ENCODE results near the gene LRP4.

LRP4 gene

DNA sequence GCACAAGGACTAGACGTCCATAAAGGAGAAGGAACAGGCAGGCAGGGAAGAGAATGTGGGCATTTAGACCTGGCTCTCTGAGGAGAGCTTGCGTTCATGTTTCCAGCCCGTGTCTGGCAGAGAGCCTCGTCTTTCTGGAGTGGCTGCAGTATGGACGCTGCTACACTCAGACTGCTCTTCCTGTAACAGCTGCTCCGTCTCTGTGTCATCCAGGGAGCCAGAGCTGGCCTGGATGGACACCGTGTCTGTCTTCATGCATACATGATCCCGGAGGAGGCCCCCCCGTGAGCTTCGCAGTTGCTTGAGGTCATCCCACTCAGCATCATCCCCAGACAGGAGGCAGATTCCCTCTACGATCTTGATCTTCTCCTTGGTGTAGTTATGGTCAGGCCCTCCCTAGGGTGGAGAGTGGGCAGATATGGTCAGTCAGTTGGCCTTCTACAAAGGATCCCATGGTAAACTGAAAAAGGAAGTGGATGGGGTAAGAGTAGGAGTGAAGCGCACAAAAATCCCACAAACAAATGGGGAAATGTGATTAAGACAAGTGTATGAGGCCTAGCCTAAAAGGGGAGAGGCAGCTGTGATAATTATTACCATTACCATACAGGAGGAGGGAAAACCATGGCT is 59.3 kb downstream of the LRP4 start:
- no peak for DNase-seq

DNA sequence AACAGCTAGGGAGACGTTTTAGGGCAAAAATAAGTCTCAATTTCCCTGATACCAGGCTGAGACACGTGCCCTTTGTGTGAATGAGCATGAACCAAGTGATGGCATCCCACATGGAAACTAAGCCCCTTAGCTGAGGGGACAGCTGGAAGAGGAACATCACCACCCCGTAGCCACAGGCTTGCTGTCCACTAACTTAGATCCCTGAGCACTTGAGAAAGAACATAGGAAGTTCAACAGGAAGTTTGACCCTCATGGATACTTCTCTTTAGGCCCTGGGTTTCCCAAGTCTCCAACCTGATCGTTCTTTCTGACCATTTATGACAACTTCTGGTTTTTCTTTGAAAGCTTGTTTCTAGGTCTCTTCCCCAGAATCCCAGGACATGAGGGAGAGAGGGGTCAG is 60.7 kb downstream of the LRP4 start:
- DNase-seq: no peak
- in situ Hi-C loops (cut with MboI; ENCODE audit: low pct_unique_long_range_greater_than_20kb, low sequenced_read_pairs): no loop called here

More for the DNA sequence above, 59.3 kb downstream of the LRP4 start:
- in situ Hi-C loops (cut with MboI; ENCODE audit: low pct_unique_long_range_greater_than_20kb, low sequenced_read_pairs): no loop called here

DNA sequence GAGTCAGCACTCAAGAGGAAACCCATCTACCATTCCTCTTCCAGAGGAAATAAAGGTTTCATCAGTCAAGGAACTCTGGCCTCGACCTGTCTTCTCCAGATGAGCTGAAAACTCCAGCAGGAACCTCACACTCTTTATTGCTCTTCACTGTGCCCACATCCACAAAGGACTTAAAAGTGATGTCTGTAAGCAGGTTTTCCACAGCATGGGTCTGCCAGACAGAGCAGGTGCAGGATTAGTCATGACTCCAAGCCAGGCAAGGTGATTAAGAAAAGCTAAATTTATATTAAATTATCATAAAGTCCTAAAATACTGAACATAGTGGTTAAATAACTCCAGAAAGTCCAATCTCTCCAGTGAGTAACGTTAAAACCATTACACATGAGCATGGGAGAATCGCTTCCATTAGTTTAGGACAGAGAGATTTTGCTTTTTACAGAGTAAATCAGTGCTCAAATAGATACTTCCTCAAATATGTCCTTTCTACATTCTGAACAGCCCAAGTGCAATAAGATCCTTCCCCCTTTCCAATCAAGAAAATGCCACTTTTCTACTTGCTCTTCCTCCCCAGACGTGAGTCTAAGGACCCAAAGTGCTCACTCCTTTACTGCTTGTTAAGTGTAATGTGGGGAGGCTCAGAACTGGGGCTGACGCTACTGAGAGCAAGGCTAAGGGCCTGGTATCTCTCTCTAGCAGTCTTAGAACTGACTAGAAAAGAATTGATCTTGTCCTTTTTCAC is 61.6 kb downstream of the LRP4 start:
- in situ Hi-C loops (cut with MboI; ENCODE audit: low pct_unique_long_range_greater_than_20kb, low sequenced_read_pairs): no loop called here
- peak; percentile 12 for DNase-seq

DNA sequence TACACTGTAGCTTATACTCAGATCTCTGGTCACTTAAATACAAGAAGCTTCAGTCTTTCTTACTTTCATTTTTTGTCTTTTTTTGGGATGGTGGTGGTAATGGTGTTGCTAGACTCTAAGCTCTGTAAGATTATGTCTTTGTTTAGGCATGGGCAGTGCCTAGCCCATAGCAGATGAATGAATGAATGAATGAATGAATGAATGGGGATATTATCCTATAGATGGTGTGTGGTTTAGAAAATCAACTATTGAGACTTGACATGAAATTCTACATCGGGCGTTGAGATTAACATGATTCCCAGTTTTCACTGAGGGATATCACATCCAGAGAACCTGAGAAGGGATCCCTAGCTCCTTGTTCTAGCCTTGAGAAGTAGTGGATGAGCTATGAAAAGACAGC is 62.5 kb downstream of the LRP4 start:
- DNase-seq: no peak
- in situ Hi-C loops (cut with MboI; ENCODE audit: low pct_unique_long_range_greater_than_20kb, low sequenced_read_pairs): no loop called here

DNA sequence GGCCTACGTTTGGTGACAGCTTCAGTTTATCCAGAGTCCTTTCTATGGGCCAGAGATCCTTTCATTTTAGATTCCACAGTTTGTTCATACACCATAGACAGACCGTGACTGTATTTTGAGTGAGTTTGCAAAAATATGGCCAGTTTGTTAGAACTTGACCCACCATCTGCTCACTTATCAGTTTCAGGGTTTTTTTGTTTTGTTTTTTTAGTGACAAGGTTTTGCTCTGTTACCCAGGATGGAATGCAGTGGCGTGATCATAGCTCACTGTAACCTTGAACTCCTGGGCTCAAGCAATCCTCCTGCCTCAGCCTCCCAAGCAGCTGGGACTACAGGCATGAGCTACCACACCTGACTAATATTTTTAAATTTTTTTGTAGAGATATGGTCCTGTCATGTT is 63.2 kb downstream of the LRP4 start:
- DNase-seq: no peak
- in situ Hi-C loops (cut with MboI; ENCODE audit: low pct_unique_long_range_greater_than_20kb, low sequenced_read_pairs): no loop called here

DNA sequence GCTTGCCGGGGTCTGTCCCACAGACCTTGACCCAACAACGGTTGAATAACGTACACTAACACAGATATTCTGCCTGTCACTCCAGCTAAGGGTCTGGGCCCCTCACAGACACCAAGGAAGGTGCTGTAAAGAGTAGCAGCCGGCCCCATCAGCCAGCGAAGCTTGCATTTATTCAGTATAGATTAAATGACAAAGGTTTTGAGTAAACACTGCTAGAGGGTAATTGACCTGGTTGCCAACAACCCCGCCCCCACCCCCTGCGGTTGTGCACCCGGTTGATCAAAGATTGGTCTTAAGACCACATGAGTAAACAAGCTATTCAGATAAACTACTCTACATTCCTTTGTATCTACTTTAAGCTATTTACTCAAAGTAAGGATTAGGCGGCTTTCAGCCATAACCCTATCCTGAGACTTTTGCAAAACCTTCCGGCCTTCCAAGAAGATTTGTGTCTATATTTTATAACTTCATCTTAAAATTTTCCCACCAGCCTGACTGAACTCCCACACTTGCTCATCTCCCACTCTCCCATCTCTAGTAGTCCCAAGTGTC is 67.4 kb downstream of the LRP4 start:
- DNase-seq: no peak
- in situ Hi-C loops (cut with MboI; ENCODE audit: low pct_unique_long_range_greater_than_20kb, low sequenced_read_pairs): no loop called here

DNA sequence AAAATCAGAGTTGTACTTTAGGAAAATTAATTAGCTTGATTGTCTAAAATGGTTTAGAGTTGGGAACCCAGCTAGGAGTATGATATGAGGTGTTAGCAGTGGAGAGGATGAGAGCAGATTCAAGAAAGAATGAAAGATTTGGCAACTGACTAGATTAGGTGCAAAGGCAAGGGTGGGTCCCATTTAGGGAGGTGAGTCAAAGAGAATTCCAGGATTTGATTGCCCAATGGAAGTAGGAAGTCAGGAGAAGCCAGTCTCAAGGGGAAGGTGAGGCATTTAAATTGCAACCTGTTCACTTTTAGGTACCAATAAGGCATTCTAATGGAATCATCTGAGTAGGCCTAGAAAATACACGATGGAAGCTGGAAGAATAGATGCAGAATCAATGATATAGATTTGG is 68.7 kb downstream of the LRP4 start:
- no peak for DNase-seq
- in situ Hi-C loops (cut with MboI; ENCODE audit: low pct_unique_long_range_greater_than_20kb, low sequenced_read_pairs): no loop called here

DNA sequence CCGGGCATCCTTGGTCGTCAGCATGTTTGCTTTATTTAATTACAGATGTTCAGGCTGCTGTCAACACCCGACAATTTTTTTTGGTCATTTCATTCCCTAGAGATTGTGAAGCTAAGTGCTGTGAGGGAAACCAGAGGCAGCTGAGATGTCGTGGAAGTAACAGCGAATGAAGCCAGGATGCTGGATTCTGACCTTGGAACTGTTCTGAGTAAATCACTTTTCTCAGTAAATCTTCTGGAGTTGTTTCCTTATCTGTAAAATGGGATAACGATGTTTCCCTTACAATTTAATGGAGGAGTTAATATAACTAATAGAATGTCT is 71.9 kb downstream of the LRP4 start:
- in situ Hi-C loops (cut with MboI; ENCODE audit: low pct_unique_long_range_greater_than_20kb, low sequenced_read_pairs): no loop called here
- no peak for DNase-seq

DNA sequence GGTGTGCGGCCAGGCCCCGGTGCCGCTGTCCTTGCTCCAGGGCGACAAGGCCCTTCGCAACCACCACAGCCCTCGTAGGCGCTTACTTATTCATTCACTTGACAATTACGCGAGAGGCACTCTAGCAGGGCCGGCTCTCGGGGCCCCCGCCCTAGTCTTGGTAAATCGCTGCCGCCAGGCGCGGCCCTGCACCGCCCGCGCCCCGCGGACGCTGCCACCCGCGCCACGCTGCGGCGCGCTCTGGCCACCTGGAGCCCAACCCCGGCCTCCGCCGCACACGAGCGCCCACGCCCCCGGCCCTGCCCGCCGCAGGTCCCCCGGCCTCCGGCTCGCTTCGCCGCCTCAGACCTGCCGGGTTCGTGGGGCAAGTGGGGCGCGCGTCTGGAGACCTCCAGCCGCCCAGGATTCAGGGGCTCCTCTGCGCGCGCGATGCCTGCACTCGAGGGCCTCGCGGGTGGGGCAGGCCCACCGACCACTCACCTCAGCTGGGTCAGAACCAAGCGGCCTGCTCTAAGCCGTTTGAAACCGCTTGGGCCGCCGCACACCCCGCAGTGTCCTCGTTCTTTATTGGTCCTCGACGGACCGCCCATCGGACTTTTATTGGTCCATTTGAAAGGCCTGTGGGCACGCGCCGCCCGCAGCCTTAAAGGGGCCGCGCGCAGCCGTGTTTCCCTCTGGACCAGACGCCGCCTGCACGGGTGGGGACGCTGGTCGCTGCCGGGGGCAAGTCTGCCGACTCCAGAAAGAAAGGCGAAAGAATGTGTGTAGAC is 72.4 kb downstream of the LRP4 start, which contains the start of gene CKAP5:
TSS of gene CKAP5 (minus strand) at position 541 of the 770 bp plus-strand sequence. CDS start 25,049 bp downstream, outside the sequence.
- in situ Hi-C loops (cut with MboI; ENCODE audit: low pct_unique_long_range_greater_than_20kb, low sequenced_read_pairs): no loop called here
- peak; percentile 89 for DNase-seq

DNA sequence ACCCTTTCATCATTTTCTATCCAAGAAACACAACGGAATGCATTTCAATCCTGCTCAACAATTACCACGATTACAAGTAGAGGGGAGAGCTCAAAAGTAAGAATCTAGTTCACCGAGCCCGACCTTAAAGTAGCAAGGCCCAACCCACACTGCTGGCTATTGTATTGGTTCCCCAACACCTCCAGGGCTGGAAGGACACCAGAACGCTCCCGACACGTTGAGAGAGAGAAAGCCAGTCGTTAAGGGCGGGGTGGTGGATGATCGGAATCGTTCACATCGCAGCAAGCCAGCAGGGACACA is 73.0 kb downstream of the LRP4 start:
- DNase-seq: no peak
- in situ Hi-C loops (cut with MboI; ENCODE audit: low pct_unique_long_range_greater_than_20kb, low sequenced_read_pairs): no loop called here

DNA sequence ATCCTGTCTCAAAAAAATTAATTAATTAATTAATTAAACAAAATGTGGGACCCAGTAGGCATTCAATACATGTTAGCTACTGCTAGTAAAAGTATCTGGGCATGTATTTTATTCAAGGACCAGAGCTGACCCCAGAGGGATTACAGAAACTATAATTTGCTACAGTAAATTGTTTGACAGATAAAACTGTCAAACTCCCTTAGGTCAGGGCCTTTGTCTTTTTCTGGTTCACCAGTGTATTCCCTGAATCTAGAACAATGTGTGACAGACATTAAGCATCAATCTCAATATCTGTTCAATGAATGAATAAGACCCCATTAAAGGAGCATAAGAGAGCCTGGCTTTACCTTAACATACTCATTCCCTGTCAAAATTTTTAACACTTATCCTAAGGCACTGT is 78.2 kb downstream of the LRP4 start:
- in situ Hi-C loops (cut with MboI; ENCODE audit: low pct_unique_long_range_greater_than_20kb, low sequenced_read_pairs): no loop called here
- no peak for DNase-seq

DNA sequence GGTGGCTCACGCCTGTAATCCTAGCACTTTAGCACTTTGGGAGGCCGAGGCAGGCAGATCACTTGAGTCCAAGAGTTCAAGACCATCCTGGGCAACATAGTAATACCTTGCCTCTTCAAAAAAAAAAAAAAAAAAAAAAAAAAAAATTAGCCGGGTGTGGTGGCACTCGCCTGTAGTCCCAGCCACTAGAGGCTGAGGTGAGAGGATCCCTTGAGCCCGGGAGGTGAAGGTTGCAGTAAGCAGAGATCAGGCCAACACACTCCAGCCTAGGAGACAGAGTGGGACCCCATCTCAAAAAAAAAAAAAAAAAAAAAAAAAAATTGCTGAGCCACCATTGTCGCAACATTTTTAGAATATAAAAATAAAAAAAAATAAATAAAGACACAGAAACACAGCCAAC is 79.8 kb downstream of the LRP4 start:
- DNase-seq: no peak
- in situ Hi-C loops (cut with MboI; ENCODE audit: low pct_unique_long_range_greater_than_20kb, low sequenced_read_pairs): no loop called here

DNA sequence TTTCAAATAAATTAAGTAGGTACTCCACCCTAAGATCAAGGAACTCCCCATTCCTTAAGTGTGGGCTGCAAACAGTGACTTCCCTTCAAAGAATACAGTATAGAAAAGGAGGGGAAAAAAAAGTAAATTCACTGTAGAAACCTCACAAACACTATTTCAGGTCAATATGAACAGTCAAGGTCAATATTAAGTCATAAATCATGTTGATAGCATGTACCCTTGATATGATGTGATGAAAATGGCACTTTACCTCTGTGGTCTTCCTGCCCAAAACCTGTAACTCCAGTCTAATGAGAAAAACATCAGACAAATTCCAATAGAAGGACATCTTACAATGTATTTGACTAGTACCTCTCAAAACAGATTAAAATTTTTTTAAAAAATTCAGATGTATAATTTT is 80.5 kb downstream of the LRP4 start:
- in situ Hi-C loops (cut with MboI; ENCODE audit: low pct_unique_long_range_greater_than_20kb, low sequenced_read_pairs): no loop called here
- no peak for DNase-seq

DNA sequence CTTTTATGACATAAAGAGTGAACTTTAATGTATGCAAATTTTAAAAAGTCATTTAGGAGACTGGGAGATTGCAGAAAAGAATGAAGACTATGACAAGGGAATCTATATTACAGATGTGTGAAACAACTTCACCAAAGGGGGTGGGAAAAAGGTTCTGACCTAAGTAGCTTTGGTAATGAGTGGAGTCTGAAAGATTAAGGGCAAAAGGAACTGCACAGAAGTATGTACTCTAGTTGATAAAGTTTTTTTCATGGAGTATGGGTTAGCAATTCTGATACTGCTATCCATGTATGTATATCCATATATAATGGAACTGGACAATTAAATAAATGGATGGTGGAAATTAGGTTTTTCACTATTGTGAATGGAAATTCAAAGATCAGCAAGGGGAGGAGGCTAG is 81.5 kb downstream of the LRP4 start:
- no peak for DNase-seq
- in situ Hi-C loops (cut with MboI; ENCODE audit: low pct_unique_long_range_greater_than_20kb, low sequenced_read_pairs): no loop called here

DNA sequence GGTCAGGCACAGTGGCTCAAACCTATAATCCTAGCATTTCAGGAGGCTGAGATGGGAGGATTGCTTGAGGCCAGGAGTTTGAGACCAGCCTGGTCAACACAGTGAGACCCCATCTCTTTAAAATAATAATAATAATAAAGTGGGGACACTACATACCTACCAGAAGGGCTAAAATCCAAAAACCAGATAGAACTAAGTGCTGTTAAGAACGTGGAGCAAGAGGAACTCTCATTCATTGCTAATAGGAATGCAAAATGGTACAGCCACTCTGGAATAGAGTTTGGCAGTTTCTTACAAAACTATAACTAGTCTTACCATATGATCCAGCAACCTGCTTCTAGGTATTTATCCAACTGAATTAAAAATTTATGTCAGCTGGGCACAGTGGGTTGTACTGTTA is 81.9 kb downstream of the LRP4 start:
- no peak for DNase-seq
- in situ Hi-C loops (cut with MboI; ENCODE audit: low pct_unique_long_range_greater_than_20kb, low sequenced_read_pairs): no loop called here

DNA sequence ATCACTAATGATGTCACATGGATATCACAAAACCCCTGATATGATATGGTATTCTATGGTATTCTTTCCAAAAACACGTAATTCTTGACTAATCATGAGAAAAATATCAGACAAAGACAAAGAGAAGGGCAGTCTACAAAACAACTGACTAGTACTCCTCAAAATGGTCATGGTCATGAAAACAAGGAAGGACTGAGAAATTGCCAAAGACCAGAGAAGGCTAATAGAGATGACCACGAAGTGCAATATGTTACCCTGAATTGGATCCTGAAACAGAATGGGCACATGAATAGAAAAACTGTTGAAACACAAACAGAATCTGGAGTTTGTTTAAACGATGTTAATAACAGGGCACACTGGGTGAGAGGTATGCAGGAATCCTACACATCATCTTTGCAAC is 82.5 kb downstream of the LRP4 start:
- DNase-seq: no peak
- in situ Hi-C loops (cut with MboI; ENCODE audit: low pct_unique_long_range_greater_than_20kb, low sequenced_read_pairs): no loop called here

DNA sequence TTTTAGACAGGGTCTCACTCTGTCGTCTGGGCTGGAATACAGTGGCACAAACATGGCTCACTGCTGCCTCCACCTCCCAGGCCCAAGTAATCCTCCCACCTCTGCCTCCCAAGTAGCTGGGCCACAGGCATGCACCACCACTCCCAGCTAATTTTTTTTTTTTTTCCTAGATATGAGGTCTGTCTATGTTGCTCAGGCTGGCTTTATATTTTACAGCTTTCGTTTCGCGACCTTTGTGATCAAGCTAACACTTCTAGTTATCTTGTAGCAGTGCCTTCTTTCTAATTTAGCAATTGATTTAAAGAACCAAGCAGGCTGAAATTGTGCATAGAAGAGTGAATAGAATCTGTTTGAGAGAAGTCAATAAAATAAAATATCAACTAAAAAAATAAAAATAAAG is 83.5 kb downstream of the LRP4 start:
- no peak for DNase-seq
- in situ Hi-C loops (cut with MboI; ENCODE audit: low pct_unique_long_range_greater_than_20kb, low sequenced_read_pairs): no loop called here

DNA sequence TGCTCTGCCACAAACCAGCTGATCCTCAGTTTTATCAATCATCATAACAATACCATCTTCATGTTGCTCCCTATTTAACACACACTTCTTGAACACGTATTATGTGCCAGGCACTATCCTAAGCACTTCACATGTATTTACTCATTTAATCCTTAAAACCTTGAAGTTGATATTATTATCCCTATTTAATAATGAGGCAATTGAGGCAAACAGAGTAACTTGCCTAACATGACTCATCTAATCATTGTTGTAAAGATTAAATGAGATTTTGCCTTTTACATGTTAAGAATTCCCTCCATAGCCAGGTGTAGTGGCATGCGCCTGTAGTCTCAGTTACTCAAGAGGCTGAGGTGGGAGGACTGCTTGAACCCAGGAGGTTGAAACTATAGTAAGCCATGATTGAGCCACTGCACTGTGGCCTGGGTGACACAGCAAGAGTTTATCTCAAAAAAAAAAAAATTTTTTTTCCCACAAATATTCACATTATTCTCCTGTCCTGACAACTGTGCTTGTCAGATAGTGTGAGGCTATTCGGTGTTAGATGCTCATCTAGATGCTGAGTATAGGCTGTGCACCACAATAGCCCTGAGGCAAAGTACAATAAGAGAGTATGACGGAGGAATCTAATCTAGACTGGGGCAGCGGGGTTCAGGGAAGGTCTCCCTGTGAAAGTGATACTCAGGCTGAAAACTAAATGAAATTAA is 85.7 kb downstream of the LRP4 start:
- in situ Hi-C loops (cut with MboI; ENCODE audit: low pct_unique_long_range_greater_than_20kb, low sequenced_read_pairs): no loop called here
- DNase-seq: no peak

DNA sequence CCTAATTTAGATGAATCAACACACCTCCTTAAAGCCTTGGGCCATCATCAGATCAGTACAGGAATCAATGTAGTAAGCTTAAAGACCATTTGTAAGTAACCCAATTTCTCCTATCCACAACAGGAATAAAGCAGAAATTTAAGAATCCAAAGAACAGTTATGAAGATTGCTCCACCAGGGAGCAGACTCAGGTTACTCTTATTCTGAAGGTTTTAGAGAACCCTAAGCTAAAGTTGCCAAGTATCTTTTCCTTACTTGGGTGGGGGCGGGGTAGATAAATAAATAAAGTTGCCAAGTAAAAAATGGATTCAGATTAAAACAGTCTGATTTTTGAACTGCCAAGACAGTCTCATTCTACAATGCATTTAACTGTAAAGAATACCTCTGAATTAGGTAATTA is 90.4 kb downstream of the LRP4 start:
- in situ Hi-C loops (cut with MboI; ENCODE audit: low pct_unique_long_range_greater_than_20kb, low sequenced_read_pairs): no loop called here
- no peak for DNase-seq
